ENCODE results near the gene KRTAP10-5.

The KRTAP10-5 gene

GRCh38 chr21:44539991-44540666 lies 40.3 kb downstream of the KRTAP10-5 start, which contains the start of gene KRTAP10-1:
TSS of gene KRTAP10-1 (minus strand) at chr21:44540195. CDS start at chr21:44540150, 45 bp downstream.
- no peak within 1 kb of the TSS for H3K4me3 ChIP-seq (replicated peaks; ENCODE audit: low read depth, low read length)
- no peak for DNase-seq (ENCODE audit: extremely low read depth, low read depth)
- TF ChIP-seq, protein P1, sequence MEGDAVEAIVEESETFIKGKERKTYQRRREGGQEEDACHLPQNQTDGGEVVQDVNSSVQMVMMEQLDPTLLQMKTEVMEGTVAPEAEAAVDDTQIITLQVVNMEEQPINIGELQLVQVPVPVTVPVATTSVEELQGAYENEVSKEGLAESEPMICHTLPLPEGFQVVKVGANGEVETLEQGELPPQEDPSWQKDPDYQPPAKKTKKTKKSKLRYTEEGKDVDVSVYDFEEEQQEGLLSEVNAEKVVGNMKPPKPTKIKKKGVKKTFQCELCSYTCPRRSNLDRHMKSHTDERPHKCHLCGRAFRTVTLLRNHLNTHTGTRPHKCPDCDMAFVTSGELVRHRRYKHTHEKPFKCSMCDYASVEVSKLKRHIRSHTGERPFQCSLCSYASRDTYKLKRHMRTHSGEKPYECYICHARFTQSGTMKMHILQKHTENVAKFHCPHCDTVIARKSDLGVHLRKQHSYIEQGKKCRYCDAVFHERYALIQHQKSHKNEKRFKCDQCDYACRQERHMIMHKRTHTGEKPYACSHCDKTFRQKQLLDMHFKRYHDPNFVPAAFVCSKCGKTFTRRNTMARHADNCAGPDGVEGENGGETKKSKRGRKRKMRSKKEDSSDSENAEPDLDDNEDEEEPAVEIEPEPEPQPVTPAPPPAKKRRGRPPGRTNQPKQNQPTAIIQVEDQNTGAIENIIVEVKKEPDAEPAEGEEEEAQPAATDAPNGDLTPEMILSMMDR (IDR thresholded peaks at IDR 0.05; ENCODE audit: low read depth, low read length, missing control alignments) = no peak

DNA sequence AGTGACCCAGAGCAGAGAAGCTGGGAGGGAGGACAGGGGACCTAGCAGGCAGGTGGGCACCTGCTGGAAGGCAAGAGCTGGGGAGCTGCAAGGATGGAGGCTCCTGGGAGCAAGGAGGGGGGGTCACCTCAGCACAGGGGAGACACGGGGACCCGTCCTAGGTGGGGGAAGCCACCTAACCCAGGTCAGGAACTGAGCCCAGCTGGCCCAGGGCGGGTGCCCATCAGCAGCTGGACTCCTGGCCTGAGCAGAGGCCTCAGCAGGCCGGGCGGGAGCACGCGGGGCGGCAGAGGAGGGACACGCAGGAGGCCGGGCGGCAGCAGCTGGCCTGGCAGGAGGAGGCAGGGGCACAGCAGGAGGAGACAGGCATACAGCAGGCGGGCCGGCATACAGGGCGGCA lies 41.4 kb downstream of the KRTAP10-5 start:
- DNase-seq (ENCODE audit: extremely low read depth, low read depth) = no peak
- H3K4me3 ChIP-seq (replicated peaks; ENCODE audit: low read depth, low read length) = no peak overlapping the region
- TF ChIP-seq, protein P1 (IDR thresholded peaks at IDR 0.05; ENCODE audit: low read depth, low read length, missing control alignments) = no peak

- no peak overlapping the region for H3K4me3 ChIP-seq (replicated peaks; ENCODE audit: low read depth, low read length)
- TF ChIP-seq, protein P1 (IDR thresholded peaks at IDR 0.05; ENCODE audit: low read depth, low read length, missing control alignments) = no peak
- no peak for DNase-seq (ENCODE audit: extremely low read depth, low read depth)
Measured at GRCh38 chr21:44537930-44538911, 42.2 kb downstream of the KRTAP10-5 start.

DNA sequence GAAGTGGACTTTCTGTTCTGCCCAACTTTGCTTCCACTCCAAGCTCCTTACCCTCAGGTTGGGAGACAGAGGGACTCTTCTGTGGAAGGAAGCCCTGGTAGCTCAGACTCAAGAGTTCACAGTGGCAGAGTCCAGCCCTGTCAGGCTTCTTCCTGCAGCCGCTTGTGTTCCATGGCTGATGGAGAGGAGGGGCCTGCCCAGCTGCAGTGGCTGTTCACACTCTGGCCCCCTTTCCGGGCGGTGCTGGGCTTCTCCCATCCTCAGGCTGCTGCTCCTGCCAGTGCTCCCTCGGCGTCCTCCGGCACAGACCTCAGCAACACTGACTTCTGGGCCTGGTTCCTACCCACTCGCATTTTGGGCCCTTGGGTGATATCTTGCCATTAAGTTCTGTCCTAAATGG lies 44.4 kb downstream of the KRTAP10-5 start:
- TF ChIP-seq, protein P1 (IDR thresholded peaks at IDR 0.05; ENCODE audit: low read depth, low read length, missing control alignments) = no peak
- H3K4me3 ChIP-seq (replicated peaks; ENCODE audit: low read depth, low read length) = no peak overlapping the region
- DNase-seq (ENCODE audit: extremely low read depth, low read depth) = no peak

DNA sequence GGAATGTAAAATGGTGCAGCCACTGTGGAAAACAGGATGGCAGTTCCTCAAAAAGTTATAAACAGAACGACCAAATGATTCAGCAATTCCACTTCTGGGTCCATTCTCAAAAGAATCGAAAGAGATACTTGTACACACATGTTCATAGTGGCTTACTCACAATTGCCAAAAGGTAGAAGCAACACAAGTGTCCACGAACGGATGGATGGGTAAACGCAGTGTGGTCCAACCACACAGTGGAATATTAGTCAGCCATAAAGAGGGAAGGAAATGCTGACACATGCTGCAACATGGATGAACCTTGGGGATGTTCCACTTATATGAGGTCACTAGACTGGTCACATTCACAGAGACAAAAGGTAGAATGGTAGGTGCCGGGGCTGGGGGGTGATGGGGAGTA lies 45.7 kb downstream of the KRTAP10-5 start:
- no peak for DNase-seq (ENCODE audit: extremely low read depth, low read depth)
- H3K4me3 ChIP-seq (replicated peaks; ENCODE audit: low read depth, low read length) = no peak overlapping the region
- TF ChIP-seq, protein P1 (IDR thresholded peaks at IDR 0.05; ENCODE audit: low read depth, low read length, missing control alignments) = no peak

DNA sequence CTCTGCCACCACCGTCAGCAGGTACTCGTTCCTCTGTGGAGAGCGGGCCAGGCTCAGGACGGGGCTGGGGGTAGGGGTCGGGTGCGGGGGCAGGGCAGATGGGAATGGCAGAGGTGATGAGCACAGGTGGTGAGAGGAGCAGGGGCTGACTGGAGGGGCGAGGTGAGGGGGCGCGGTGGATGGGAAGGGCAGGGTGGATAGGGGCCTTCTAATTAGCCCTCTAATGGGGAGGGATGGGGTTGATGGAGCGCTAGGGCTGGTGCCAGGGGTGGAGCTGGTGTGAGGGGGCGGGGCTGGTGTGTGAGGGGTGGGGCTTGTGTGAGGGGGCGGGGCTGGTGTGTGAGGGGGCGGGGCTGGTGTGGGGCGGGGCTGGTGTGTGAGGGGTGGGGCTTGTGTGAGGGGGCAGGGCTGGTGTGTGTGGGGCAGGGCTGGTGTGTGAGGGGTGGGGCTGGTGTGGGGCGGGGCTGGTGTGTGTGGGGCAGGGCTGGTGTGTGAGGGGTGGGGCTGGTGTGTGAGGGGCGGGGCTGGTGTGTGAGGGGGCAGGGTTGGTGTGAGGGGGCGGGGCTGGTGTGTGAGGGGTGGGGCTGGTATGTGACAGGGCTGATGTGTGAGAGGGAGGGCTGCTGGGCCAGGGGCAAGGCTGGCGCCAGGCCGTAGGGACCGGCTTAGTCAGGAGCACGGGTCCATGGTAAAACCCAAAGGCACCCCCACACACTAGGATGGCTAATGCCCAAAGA lies 46.3 kb downstream of the KRTAP10-5 start:
- DNase-seq (ENCODE audit: extremely low read depth, low read depth) = no peak
- TF ChIP-seq, protein P1 (IDR thresholded peaks at IDR 0.05; ENCODE audit: low read depth, low read length, missing control alignments) = no peak
- H3K4me3 ChIP-seq (replicated peaks; ENCODE audit: low read depth, low read length) = no peak overlapping the region

All from HFF-Myc (cell line).